GM21381 (cell line): ENCODE measurements around the gene HEXD.

Experiments used
- ATAC-seq: cut with Tn5 transposase; IDR thresholded peaks from one replicate; pipeline ENCODE4 v1.9.1; 2021; ENCODE audit warnings: mild to moderate bottlenecking, moderate library complexity; ENCODE audit not compliant: unreplicated experiment

HEXD gene

DNA sequence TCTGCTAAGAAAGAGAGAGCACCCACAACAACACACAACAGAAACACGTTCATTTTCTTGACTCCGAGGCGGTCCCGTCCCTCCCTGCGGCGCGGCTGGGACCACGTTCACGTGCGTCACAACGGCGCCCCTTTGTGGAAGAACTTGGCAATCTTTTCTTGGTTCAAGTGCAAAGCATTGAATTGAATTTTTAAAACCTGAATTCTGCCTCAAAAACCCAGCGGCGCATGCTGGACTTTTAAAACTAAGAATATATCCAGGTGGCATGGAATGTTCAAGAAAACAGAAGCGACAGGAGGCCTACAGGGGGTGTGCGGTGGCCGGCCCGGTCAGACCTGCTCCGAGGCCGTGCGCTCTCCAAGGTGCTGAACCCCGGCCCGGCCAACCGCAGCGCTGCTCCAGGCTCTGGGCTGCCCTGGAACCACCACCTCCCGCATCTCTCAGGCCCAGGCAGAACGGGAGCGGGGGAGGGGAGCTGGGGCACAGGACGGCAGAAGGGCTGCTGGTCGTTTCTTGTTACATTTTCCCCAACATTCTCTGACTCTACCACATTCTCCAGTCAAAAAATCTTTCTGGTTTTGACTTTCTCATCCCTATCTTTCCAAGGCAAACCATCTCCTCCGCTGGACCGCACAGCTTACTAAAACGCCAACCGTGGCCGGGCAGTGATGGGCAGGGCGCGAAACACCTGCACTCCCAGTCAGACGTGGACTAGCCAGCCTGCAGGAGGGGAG is 3.4 kb upstream of the HEXD start:
- no peak for ATAC-seq

- ATAC-seq: no peak
Observed at GRCh38 chr17:82415336-82415735, 2.8 kb upstream of the HEXD start.

GRCh38 chr17:82415786-82416185 is 2.4 kb upstream of the HEXD start:
- no peak for ATAC-seq

GRCh38 chr17:82416264-82416663 is 1.9 kb upstream of the HEXD start:
- no peak for ATAC-seq

GRCh38 chr17:82416771-82417170 is 1.4 kb upstream of the HEXD start:
- ATAC-seq: no peak

- no peak for ATAC-seq
Observed at GRCh38 chr17:82419540-82419939, 1.4 kb downstream of the HEXD start.

- ATAC-seq: no peak
Observed at GRCh38 chr17:82424001-82424862, 6.1 kb downstream of the HEXD start.

- ATAC-seq: no peak
Observed at GRCh38 chr17:82424863-82425159, 6.7 kb downstream of the HEXD start.

DNA sequence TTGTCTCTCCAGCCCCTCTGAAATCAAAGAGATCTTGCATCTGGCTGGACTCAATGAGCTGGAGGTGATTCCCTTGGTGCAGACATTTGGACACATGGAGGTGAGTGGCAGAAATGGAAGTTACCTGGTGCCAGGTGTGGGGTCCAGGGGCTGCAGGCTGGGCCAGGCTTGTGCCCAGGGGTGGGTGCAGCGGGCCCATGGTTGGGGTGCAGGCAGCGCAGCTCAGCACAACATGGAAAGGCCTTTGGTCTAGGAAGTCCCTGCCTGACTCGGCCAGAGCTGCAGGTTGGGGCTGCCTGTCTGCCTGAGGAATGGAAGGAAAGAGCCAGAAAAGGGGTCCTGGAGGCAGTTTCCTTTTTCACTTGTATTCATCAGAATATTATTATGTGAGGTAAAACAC is 10.4 kb downstream of the HEXD start:
- ATAC-seq: no peak

DNA sequence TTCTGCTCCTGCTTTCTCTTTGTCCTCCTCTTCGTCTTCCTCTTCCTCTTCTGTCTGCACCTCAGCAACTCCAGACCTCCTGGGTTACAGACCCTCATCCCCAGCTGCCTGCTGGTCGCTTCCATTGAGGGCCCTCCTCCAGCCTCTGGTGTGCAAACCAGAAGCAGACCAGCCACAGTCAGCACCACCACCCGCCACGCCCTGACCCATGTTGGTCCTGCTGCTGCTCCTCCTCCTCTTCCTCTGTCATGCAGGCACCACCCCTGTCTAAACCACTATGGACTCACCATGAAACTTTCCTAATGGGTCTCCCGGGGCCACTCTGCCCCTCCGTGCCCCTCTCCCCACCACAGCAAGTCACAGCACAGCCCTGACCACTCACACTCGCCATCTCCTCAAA is 11.7 kb downstream of the HEXD start:
- no peak for ATAC-seq

DNA sequence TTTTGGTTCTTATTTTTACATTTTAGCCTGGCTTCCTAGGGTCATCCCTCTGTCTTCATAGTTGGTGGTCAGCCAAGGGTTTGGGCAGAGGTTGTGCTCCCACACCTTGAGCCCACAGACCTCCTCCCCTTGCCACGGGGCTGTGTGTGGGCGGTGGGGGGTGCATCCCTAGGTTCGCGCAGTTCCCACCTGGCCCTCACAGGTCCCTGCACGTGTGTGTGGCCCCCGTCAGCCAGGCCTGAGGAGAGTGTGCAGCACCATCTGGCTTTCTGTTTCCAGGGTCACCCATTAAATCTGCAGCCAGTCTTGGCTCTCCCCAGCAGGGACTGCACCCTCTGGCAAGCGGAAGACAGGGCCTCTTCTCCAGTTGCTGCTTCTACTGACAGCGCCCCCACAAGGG is 13.9 kb downstream of the HEXD start:
- ATAC-seq: no peak

DNA sequence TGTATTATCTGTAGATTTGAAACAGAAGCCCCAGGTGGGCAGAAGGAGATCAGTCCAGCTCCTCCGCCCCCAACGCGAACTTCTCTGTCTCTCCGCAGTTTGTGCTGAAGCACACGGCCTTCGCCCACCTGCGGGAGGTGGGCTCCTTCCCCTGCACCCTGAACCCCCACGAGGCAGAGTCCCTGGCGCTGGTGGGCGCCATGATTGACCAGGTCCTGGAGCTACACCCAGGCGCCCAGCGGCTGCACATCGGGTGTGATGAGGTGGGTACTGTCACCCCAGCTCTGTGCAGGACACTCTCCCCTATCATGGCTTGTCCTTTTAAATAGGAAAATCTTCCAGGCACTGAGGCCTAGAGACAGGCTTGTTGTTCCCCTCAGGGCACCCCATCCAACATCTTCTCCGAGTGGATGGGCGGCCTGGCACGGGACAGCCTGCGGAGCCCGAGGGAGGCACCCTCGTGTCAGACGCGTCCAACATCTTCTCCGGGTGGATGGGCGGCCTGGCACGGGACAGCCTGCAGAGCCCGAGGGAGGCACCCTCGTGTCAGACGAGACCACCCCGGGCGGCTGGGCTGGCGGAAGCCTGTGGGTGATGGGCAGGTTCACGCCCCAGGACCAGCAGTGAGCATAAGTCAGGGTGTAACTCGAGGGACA is 15.5 kb downstream of the HEXD start:
- no peak for ATAC-seq

- ATAC-seq: no peak
Observed at GRCh38 chr17:82434216-82434565, 16.0 kb downstream of the HEXD start.

- no peak for ATAC-seq
Observed at GRCh38 chr17:82435103-82435502, 17.0 kb downstream of the HEXD start.

DNA sequence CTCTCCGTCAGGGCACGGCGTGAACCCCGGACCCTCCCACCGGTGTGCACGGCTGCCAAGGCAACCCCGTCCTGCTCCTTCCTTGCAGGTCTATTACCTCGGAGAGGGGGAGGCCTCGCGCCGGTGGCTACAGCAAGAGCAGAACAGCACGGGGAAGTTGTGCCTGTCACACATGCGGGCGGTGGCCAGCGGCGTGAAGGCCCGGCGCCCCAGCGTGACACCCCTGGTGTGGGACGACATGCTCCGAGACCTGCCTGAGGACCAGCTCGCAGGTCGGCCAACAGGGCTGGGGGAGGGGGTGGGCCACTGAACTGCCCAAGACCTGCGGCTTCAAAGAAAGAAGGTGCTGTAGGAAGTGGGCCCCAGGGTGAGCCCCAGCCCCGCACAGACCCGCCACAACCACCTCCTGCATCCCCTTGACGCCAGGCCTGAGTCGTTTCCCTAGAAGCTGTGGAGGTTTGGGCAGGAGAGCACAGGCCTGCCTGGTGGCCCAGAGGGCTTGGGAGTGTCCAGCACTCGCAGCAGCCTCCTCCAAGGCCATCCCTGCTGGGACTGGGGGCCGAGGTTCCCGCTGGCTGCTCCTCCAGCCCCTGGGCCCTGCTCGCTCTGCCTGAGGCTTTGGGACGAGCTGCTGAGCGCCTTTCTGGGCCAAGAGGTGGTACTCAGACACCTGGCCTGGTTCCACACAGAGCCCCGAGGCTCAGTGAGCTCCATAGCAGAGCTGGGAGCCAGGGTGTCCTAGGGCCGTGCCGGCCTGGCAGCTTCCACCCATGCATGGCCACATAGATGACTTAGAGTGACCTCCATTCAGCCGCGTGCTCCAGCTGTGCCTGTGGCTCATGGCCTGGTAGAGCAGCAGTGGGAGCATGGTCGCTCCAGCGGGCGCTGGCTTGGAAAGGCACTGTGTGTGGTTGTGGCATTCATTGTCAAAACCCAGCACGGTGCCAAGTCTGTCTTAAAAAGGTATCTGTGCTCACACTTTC is 17.7 kb downstream of the HEXD start:
- ATAC-seq: no peak

- ATAC-seq: no peak
Observed at GRCh38 chr17:82436601-82437324, 18.6 kb downstream of the HEXD start.

GRCh38 chr17:82437325-82437668 is 19.1 kb downstream of the HEXD start:
- no peak for ATAC-seq

DNA sequence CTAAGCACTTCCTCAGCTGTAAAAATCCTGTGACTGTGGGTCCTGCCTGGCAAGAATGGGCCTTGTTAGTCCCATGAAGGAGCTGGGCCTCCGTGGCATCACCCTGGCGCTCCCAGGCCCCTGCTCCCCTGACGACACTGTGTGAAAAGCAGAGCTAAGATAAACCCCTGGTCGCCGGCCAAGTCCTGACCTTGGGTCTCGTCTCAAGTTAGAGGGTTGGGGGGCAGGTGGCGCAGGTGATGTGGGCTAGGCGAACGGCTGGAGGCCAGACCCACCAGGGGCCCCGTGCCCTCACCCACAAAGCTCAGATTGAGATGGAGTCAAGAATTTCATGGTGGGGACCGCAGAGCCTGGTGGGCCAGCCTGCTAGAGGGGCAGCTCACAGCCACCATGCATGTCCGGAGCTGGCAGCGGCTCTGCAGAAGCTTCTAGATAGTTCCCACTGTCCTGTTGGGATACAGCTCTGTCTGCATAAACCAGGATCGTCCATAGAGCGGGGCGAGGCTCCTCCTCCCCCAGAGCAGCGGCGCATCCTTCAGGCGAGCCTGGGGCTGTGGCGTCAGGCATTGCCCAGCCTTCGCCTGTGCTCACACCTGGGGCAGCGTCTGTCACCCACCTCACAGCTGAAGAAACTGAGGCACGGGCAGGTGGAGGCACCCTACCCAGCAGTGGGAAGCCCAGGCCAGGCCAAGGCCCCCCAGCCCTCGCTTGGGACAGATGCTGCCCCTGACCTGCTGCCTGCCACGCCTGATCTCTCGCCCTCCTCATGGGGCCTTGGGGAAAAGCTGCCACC is 20.4 kb downstream of the HEXD start:
- no peak for ATAC-seq

DNA sequence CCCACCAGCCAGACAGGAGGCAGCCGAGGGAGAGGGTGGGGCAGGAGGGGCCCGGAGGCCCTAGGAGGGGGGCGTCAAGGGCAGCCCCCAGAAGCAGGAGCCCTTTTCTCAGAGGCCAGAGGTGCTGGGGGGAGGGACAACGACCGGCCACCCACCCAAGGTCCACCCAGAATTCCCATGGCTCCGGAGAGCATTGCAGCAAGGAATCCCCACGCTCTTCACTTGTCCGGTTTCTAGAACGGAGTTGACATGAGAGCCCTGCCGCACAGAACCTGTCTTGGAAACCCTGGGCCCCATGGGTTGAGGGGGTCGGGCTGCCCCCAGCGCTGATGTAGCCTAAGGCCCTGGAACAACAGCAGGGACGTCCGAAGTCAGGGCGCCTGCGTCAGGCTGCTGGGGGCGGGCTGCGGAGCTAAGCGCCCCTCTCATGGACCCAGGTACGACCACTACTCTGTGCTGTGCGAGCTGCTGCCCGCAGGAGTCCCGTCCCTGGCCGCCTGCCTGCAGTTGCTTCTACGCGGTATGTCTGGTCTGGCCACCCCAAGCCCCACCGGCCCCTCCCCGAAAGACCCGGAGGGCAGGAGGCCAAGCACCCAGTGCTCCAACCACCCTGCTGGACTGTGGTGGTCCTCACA is 21.2 kb downstream of the HEXD start:
- ATAC-seq: no peak
